SK-N-SH (cell line): ENCODE data around the gene ADRM1. TPM values are rescaled to one million over a fixed set of nuclear protein-coding genes. Genes with fewer than 3 reads are reported as not detected.

Experiments used
- CTCF ChIA-PET: fragments of 300-600, 350-600 bp; formaldehyde crosslinking; extraction: SDS; loops from one replicate; lab custom pipeline; 2021; lab: Yijun Ruan, JAX
- POLR2A ChIA-PET: fragments of 350-600 bp; sonication (Branson Sonifier 250); formaldehyde crosslinking; extraction: SDS; loops from one replicate; lab custom pipeline; 2020; ENCODE audit warnings: antibody characterized with exemption, inconsistent platforms; lab: Yijun Ruan, JAX
- DNase-seq: peaks from one replicate; pipeline ENCODE4 v3.0.0; 2012
- H2AFZ ChIP-seq: fragments of 200-600 bp; sonication (generic); 2 replicates; pipeline ENCODE4 v1.8.1; 2016; ENCODE audit warnings: antibody characterized with exemption, mild to moderate bottlenecking, low read depth
- H3F3A ChIP-seq: fragments of 200-600 bp; sonication (generic); replicated peaks from 2 replicates; pipeline ENCODE3; 2016; ENCODE audit warnings: antibody characterized with exemption, mild to moderate bottlenecking; ENCODE audit not compliant: insufficient read depth
- H3K27ac ChIP-seq, 2 experiments: fragments of 200-500 bp in 1 of 2; fragments of 200-600 bp in 1 of 2; sonication (Bioruptor generic) in 1 of 2; sonication (generic), shearing (Covaris generic) in 1 of 2; 2 replicates each; pipeline versions ENCODE4 v1.5.1 to v1.6.1; 2014 to 2016; ENCODE audit warnings: low read depth in 2 of 2, inconsistent platforms in 1 of 2, low read length in 1 of 2, mild to moderate bottlenecking in 1 of 2, mixed read lengths in 1 of 2
- H3K27me3 ChIP-seq: fragments of 200-600 bp; sonication (generic), shearing (Covaris generic); 2 replicates; pipeline ENCODE4 v1.6.1; 2016; ENCODE audit warnings: mixed run types; ENCODE audit not compliant: insufficient read depth
- H3K36me3 ChIP-seq, 2 experiments: fragments of 200-500 bp in 1 of 2; fragments of 200-600 bp in 1 of 2; sonication (Bioruptor generic) in 1 of 2; sonication (generic) in 1 of 2; replicated peaks in 1 of 2; 2 replicates each; pipeline versions ENCODE3 to v1.5.1; 2014 to 2016; ENCODE audit warnings: low read length in 1 of 2, mild to moderate bottlenecking in 1 of 2; ENCODE audit not compliant: insufficient read depth in 2 of 2, control insufficient read depth in 1 of 2
- H3K4me1 ChIP-seq, 2 experiments: fragments of 200-500 bp in 1 of 2; fragments of 200-600 bp in 1 of 2; sonication (Bioruptor generic) in 1 of 2; sonication (generic), shearing (Covaris generic) in 1 of 2; 2 replicates each; pipeline versions ENCODE4 v1.5.1 to v1.6.1; 2014 to 2016; ENCODE audit warnings: low read depth in 1 of 2, low read length in 1 of 2, mixed run types in 1 of 2; ENCODE audit not compliant: insufficient read depth in 2 of 2, control insufficient read depth in 1 of 2
- H3K4me2 ChIP-seq: fragments of 200-600 bp; sonication (generic), shearing (Covaris generic); 2 replicates; pipeline ENCODE4 v1.6.1; 2017; ENCODE audit warnings: mixed run types
- H3K4me3 ChIP-seq, 2 experiments: fragments of 200-500 bp in 1 of 2; fragments of 200-600 bp in 1 of 2; sonication (Bioruptor generic) in 1 of 2; sonication (generic), shearing (Covaris generic) in 1 of 2; 2 replicates each; pipeline versions ENCODE4 v1.5.1 to v1.8.1; 2014 to 2016; ENCODE audit warnings: low read depth in 2 of 2, inconsistent platforms in 1 of 2, low read length in 1 of 2, mild to moderate bottlenecking in 1 of 2, mixed read lengths in 1 of 2, moderate library complexity in 1 of 2
- H3K79me2 ChIP-seq: fragments of 200-600 bp; sonication (generic); 2 replicates; pipeline ENCODE4 v1.8.1; 2017; ENCODE audit warnings: mild to moderate bottlenecking; ENCODE audit not compliant: insufficient read depth
- H3K9ac ChIP-seq: fragments of 200-600 bp; sonication (generic); 2 replicates; pipeline ENCODE4 v1.6.1; 2017; ENCODE audit warnings: mixed run types
- H3K9me2 ChIP-seq: fragments of 200-600 bp; sonication (generic); 2 replicates; pipeline ENCODE4 v1.6.1; 2017; ENCODE audit warnings: mixed run types
- H3K9me3 ChIP-seq: fragments of 200-600 bp; sonication (generic); 2 replicates; pipeline ENCODE4 v1.6.1; 2017; ENCODE audit warnings: mixed run types, mild to moderate bottlenecking, moderate library complexity
- H4K20me1 ChIP-seq: fragments of 200-600 bp; sonication (generic); 2 replicates; pipeline ENCODE4 v1.6.1; 2017; ENCODE audit warnings: mild to moderate bottlenecking, mixed run types; ENCODE audit not compliant: insufficient read depth
- CHD2 ChIP-seq: fragments of 150-350 bp; IDR thresholded peaks from 2 replicates; pipeline ENCODE4 v1.6.1; 2018; ENCODE audit warnings: low read length; ENCODE audit not compliant: partially characterized antibody
- ELF1 ChIP-seq: IDR thresholded peaks from 2 replicates; pipeline ENCODE4 v1.4.0; 2012
- EP300 ChIP-seq, 2 experiments: IDR thresholded peaks; 2 replicates each; pipeline versions ENCODE4 v1.4.0 to v1.6.1; 2012; ENCODE audit warnings: borderline replicate concordance in 1 of 2, low read depth in 1 of 2, low read length in 1 of 2
- EZH2phosphoT487 ChIP-seq: fragments of 200-600 bp; sonication (generic); IDR thresholded peaks from 2 replicates; pipeline ENCODE4 v1.6.1; 2017; ENCODE audit warnings: low read depth, mixed run types, mild to moderate bottlenecking, antibody characterized with exemption, moderate library complexity, borderline replicate concordance
- FOXJ3 ChIP-seq: sonication (generic); formaldehyde crosslinking; IDR thresholded peaks from 2 replicates; pipeline ENCODE4 v1.5.1; 2020; ENCODE audit warnings: mild to moderate bottlenecking, missing genetic modification reagents
- FOXM1 ChIP-seq: IDR thresholded peaks from 2 replicates; pipeline ENCODE4 v1.4.0; 2012; ENCODE audit warnings: low read depth, mild to moderate bottlenecking
- GATA2 ChIP-seq: sonication (generic); formaldehyde crosslinking; IDR thresholded peaks from 2 replicates; pipeline ENCODE4 v1.5.0; 2020; ENCODE audit warnings: mild to moderate bottlenecking, missing genetic modification reagents
- JUND ChIP-seq: IDR thresholded peaks from 2 replicates; pipeline ENCODE4 v1.4.0; 2012
- MEF2A ChIP-seq: IDR thresholded peaks from 2 replicates; pipeline ENCODE4 v1.4.0; 2012; ENCODE audit warnings: low read depth, borderline replicate concordance
- MXI1 ChIP-seq: IDR thresholded peaks from 2 replicates; pipeline ENCODE4 v1.6.1; 2012; ENCODE audit warnings: mild to moderate bottlenecking, low read depth, low read length, improper control_type of control experiment
- NFIC ChIP-seq: IDR thresholded peaks from 2 replicates; pipeline ENCODE4 v1.4.0; 2012; ENCODE audit warnings: borderline replicate concordance
- NRF1 ChIP-seq: IDR thresholded peaks from 2 replicates; pipeline ENCODE4 v1.6.1; 2012; ENCODE audit warnings: low read depth, mild to moderate bottlenecking, low read length
- POLR2AphosphoS5 ChIP-seq: IDR thresholded peaks from 2 replicates; pipeline ENCODE4 v1.6.1; 2012; ENCODE audit warnings: low read depth, low read length
- RCOR1 ChIP-seq: fragments of 150-350 bp; IDR thresholded peaks from 2 replicates; pipeline ENCODE4 v1.6.1; 2017; ENCODE audit warnings: antibody characterized with exemption, low read length
- RXRA ChIP-seq: IDR thresholded peaks from 2 replicates; pipeline ENCODE4 v1.4.0; 2012; ENCODE audit warnings: low read depth, mild to moderate bottlenecking, borderline replicate concordance
- SIN3A ChIP-seq: IDR thresholded peaks from 2 replicates; pipeline ENCODE4 v1.6.1; 2012; ENCODE audit warnings: low read depth, mild to moderate bottlenecking, low read length, moderate library complexity, borderline replicate concordance
- SMC3 ChIP-seq: IDR thresholded peaks from 2 replicates; pipeline ENCODE4 v1.6.1; 2012; ENCODE audit warnings: low read depth, low read length, improper control_type of control experiment
- TAF1 ChIP-seq: IDR thresholded peaks from 2 replicates; pipeline ENCODE4 v1.6.1; 2012; ENCODE audit warnings: low read depth, mild to moderate bottlenecking, low read length, moderate library complexity, borderline replicate concordance
- TCF12 ChIP-seq: IDR thresholded peaks from 2 replicates; pipeline ENCODE4 v1.4.0; 2012
- TEAD4 ChIP-seq: IDR thresholded peaks from 2 replicates; pipeline ENCODE4 v1.4.0; 2012; ENCODE audit warnings: mild to moderate bottlenecking, borderline replicate concordance; ENCODE audit not compliant: insufficient read depth
- WGBS: methylation state at CpG from one replicate; pipeline ENCODE4 v1.1.6; 2017; ENCODE audit warnings: low lambda C conversion rate; 5-methylcytosine and 5-hydroxymethylcytosine counted together
- polyA plus RNA-seq, 3 experiments: library from polyadenylated mRNA; depleted of rRNA; stranded (reverse); fragments of >200 nt; gene quantifications; 2 replicates each; pipeline ENCODE4 v1.2.3, GENCODE V29; 2012
- TF ChIP-seq, protein P1 (sequence below): fragments of 150-350 bp; IDR thresholded peaks from 2 replicates; pipeline ENCODE4 v1.6.1; 2017; ENCODE audit warnings: antibody characterized with exemption, low read length, low read depth, borderline replicate concordance
- TF ChIP-seq, protein P2 (sequence below): IDR thresholded peaks from 2 replicates; pipeline ENCODE4 v1.4.0; 2012; ENCODE audit warnings: low read depth
- TF ChIP-seq, protein P3 (sequence below): fragments of 150-350 bp; IDR thresholded peaks from 2 replicates; pipeline ENCODE4 v1.6.1; 2016; ENCODE audit warnings: mild to moderate bottlenecking, low read depth, low read length
- TF ChIP-seq, protein P4 (sequence below): IDR thresholded peaks from 2 replicates; pipeline ENCODE4 v1.4.0; 2012; ENCODE audit warnings: low read depth, borderline replicate concordance

ADRM1 gene
- polyA plus RNA-seq, 1 of the 3 experiments (the other 2 are of a cell fraction): 142 TPM

DNA sequence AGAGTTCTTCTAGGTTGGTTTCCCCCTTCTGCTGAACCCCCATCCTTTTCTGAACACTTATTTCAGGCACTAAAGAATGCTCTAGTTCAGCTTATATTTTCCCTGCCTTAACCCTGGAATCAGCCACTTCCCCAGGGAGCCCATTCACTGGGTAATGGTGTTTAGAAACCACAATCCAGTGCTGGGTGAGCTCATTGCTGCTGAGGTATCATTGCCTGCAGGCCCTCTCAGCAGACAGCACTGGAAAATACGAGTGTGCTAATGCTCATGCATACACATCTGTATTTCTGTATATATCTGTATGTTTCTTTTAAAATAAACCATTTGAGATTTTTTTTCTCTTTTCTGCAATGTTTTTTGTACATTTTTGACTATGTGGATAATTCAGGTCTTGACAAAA lies 37.4 kb upstream of the ADRM1 start:
- H3K36me3 ChIP-seq: peaks cover 27 to 34% of the 10 kb centered on the region in 2 experiments
- no peaks in the 10 kb centered on the region for H3K9me2 ChIP-seq
- H3K4me2 ChIP-seq: no peak overlapping the region
- no peak for DNase-seq
- ChIA-PET POLR2A (no interaction called here), CTCF (interaction anchor here (1.2 to 1.4 kb wide), 2 partner anchors 67 to 255 kb away, joined by 3 to 4 read pairs; no protein-coding TSS in a partner anchor)
- H4K20me1 ChIP-seq: no peaks in the 10 kb centered on the region
- no peak overlapping the region for H3K4me3 ChIP-seq
- no peaks in the 10 kb centered on the region for H3K9me3 ChIP-seq
- H3K9ac ChIP-seq: no peak overlapping the region
- no peak overlapping the region for H3K27ac ChIP-seq
- H3K4me1 ChIP-seq: no peaks in the 10 kb centered on the region
- no peaks in the 10 kb centered on the region for H3K27me3 ChIP-seq
- peaks cover 3% of the 10 kb centered on the region; the same call in 1 of the 2 replicates for H3K79me2 ChIP-seq
- H3F3A ChIP-seq: no peaks in the 10 kb centered on the region
- 83% methylated on average over 1 of the region's 1 CpG for WGBS
- no peak overlapping the region for H2AFZ ChIP-seq
- no peak for TF ChIP-seq MXI1
- TF ChIP-seq GATA2 (CRISPR knock-in tag): no peak
- TF ChIP-seq, protein P1, sequence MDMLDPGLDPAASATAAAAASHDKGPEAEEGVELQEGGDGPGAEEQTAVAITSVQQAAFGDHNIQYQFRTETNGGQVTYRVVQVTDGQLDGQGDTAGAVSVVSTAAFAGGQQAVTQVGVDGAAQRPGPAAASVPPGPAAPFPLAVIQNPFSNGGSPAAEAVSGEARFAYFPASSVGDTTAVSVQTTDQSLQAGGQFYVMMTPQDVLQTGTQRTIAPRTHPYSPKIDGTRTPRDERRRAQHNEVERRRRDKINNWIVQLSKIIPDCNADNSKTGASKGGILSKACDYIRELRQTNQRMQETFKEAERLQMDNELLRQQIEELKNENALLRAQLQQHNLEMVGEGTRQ: no peak
- TF ChIP-seq TCF12: no peak
- no peak for TF ChIP-seq EP300 (IDR thresholded peaks at IDR 0.05; ENCODE audit: borderline replicate concordance in 1 of 2, low read depth in 1 of 2, low read length in 1 of 2)
- TF ChIP-seq SMC3: no peak
- TF ChIP-seq JUND: no peak
- TF ChIP-seq, protein P2, sequence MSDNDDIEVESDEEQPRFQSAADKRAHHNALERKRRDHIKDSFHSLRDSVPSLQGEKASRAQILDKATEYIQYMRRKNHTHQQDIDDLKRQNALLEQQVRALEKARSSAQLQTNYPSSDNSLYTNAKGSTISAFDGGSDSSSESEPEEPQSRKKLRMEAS: no peak
- TF ChIP-seq TEAD4: no peak
- TF ChIP-seq CHD2: no peak
- no peak for TF ChIP-seq TAF1
- TF ChIP-seq, protein P3, sequence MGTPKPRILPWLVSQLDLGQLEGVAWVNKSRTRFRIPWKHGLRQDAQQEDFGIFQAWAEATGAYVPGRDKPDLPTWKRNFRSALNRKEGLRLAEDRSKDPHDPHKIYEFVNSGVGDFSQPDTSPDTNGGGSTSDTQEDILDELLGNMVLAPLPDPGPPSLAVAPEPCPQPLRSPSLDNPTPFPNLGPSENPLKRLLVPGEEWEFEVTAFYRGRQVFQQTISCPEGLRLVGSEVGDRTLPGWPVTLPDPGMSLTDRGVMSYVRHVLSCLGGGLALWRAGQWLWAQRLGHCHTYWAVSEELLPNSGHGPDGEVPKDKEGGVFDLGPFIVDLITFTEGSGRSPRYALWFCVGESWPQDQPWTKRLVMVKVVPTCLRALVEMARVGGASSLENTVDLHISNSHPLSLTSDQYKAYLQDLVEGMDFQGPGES: no peak
- no peak for TF ChIP-seq NFIC
- TF ChIP-seq MEF2A: no peak
- no peak for TF ChIP-seq POLR2AphosphoS5
- TF ChIP-seq NRF1: no peak
- TF ChIP-seq RXRA: no peak
- no peak for TF ChIP-seq EZH2phosphoT487
- TF ChIP-seq, all 33 proteins: peak for 0

DNA sequence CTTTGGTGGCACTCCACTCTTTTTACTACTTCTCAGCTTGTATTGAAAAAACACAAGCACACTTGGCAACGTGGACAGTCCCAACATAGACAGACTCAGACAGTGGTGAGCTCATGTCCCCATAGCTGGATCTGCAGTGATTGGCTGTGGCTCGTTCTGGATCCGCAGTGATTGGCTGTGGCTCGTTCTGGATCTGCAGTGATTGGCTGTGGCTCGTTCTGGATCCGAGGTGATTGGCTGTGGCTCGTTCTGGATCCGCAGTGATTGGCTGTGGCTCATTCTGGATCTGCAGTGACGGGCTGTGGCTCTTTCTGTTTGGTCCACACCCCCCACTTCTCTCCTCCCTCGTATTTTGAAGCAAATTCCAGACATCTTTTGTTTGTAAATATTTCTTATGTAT lies 36.5 kb upstream of the ADRM1 start:
- POLR2A ChIA-PET: no interaction called here
- H3K27me3 ChIP-seq: no peaks in the 10 kb centered on the region
- H3K9me2 ChIP-seq: no peaks in the 10 kb centered on the region
- no peaks in the 10 kb centered on the region for H3K4me1 ChIP-seq
- H3K36me3 ChIP-seq: peaks cover 20 to 33% of the 10 kb centered on the region in 2 experiments
- no peaks in the 10 kb centered on the region for H4K20me1 ChIP-seq
- no peak for DNase-seq
- CTCF ChIA-PET: no interaction called here
- no peaks in the 10 kb centered on the region for H3F3A ChIP-seq
- no peaks in the 10 kb centered on the region for H3K9me3 ChIP-seq
- H2AFZ ChIP-seq: no peak overlapping the region
- no peaks in the 10 kb centered on the region for H3K79me2 ChIP-seq
- no peak overlapping the region for H3K9ac ChIP-seq
- 88% methylated on average over 10 of the region's 10 CpGs for WGBS
- H3K4me3 ChIP-seq: no peak overlapping the region
- no peak overlapping the region for H3K4me2 ChIP-seq
- H3K27ac ChIP-seq: no peak overlapping the region
- TF ChIP-seq, protein P3: no peak
- no peak for TF ChIP-seq TCF12
- TF ChIP-seq FOXJ3 (CRISPR knock-in tag): no peak
- no peak for TF ChIP-seq RXRA
- no peak for TF ChIP-seq SMC3
- no peak for TF ChIP-seq RCOR1
- TF ChIP-seq SIN3A: no peak
- TF ChIP-seq MXI1: no peak
- TF ChIP-seq TAF1: no peak
- no peak for TF ChIP-seq FOXM1
- TF ChIP-seq, protein P4, sequence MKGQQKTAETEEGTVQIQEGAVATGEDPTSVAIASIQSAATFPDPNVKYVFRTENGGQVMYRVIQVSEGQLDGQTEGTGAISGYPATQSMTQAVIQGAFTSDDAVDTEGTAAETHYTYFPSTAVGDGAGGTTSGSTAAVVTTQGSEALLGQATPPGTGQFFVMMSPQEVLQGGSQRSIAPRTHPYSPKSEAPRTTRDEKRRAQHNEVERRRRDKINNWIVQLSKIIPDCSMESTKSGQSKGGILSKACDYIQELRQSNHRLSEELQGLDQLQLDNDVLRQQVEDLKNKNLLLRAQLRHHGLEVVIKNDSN: no peak
- no peak for TF ChIP-seq NRF1
- no peak for TF ChIP-seq ELF1
